ENCODE results near the gene RHOBTB3. TPM values are rescaled to one million over a fixed set of nuclear protein-coding genes. Genes with fewer than 3 reads are reported as not detected.

RHOBTB3 gene
- total RNA-seq, 1 experiment from 2014 or later: 6.8 TPM

- no peak overlapping the region for H4K5ac ChIP-seq (ENCODE audit: insufficient read length, low read depth, low read length)
- Mint-ChIP-seq H3K4me1 (peaks cover 0 to 3% of the 10 kb centered on the region in 2 experiments; a peak in 1 of 4 replicates), H3K36me3 (ENCODE audit: insufficient read depth in 1 of 3, low read depth in 3 of 3) (no peaks in the 10 kb centered on the region), H3K27ac (no peak overlapping the region), H3K27me3 (ENCODE audit: low read depth) (no peaks in the 10 kb centered on the region), H3K9me3 (no peaks in the 10 kb centered on the region), H3K4me3 (no peak overlapping the region)
- no peaks in the 10 kb centered on the region for H4K20me1 ChIP-seq (ENCODE audit: control insufficient read depth, insufficient read depth, insufficient read length)
- H2BK20ac ChIP-seq (ENCODE audit: low read depth, low read length, poor library complexity, severe bottlenecking): no peak overlapping the region
- H2BK5ac ChIP-seq (ENCODE audit: insufficient read length, low read length): no peak overlapping the region
- no peak overlapping the region for H3T11ph ChIP-seq (ENCODE audit: low read length)
- no CpG with 5 or more reads among the region's 2 CpGs for WGBS (ENCODE audit: extremely low coverage, insufficient read length, low lambda C conversion rate)
- H3K56ac ChIP-seq (ENCODE audit: insufficient read length, low read depth, low read length): no peak overlapping the region
- no peak overlapping the region for H2BK12ac ChIP-seq (ENCODE audit: insufficient read length, low read depth, low read length)
- no peak overlapping the region for H3K18ac ChIP-seq (ENCODE audit: insufficient read length, low read depth, low read length)
- TF ChIP-seq CTCF (conservative IDR thresholded peaks at IDR 0.05): no peak
- H3K4me2 ChIP-seq (ENCODE audit: insufficient read depth, insufficient read length, low read length): no peak overlapping the region
- H4K91ac ChIP-seq (ENCODE audit: insufficient read length, low read depth, low read length): no peak overlapping the region
- H4K8ac ChIP-seq (replicated peaks; ENCODE audit: insufficient read length, low read depth, low read length): no peak overlapping the region
- no peak overlapping the region for H3K9ac ChIP-seq (ENCODE audit: extremely low read depth, insufficient read length, low read length)
- H3K9me3 ChIP-seq (ENCODE audit: control insufficient read depth, low read depth, low read length): no peaks in the 10 kb centered on the region
- no peak overlapping the region for H2BK15ac ChIP-seq (ENCODE audit: low read depth, low read length)
- H2AFZ ChIP-seq (ENCODE audit: low read length): no peak overlapping the region
- no peaks in the 10 kb centered on the region for H3K4me1 ChIP-seq (ENCODE audit: insufficient read depth, low read length)
- H3K79me2 ChIP-seq (ENCODE audit: insufficient read depth, low read length): no peaks in the 10 kb centered on the region
- no peak overlapping the region for H3K4ac ChIP-seq (ENCODE audit: low read depth, low read length)
- H3K14ac ChIP-seq (ENCODE audit: insufficient read depth, low read length): no peak overlapping the region
- H3K79me1 ChIP-seq (ENCODE audit: insufficient read depth, low read depth, low read length, poor library complexity, severe bottlenecking): no peaks in the 10 kb centered on the region
- H3K27ac ChIP-seq (ENCODE audit: insufficient read length, low read depth, low read length): no peak overlapping the region
- H2AK5ac ChIP-seq (ENCODE audit: insufficient read length, low read length): no peak overlapping the region
- DNase-seq: no peak
- no peaks in the 10 kb centered on the region for H3K23me2 ChIP-seq (ENCODE audit: insufficient read length, low read depth, low read length, poor library complexity, severe bottlenecking)
- H2BK120ac ChIP-seq (ENCODE audit: low read depth, low read length, poor library complexity, severe bottlenecking): no peak overlapping the region
- no peaks in the 10 kb centered on the region for H3K27me3 ChIP-seq (ENCODE audit: insufficient read depth, low read length)
- H3K23ac ChIP-seq (ENCODE audit: insufficient read length, low read depth, low read length): no peak overlapping the region
These were observed 12.1 kb downstream of the RHOBTB3 start for GRCh38 chr5:95743232-95743631.
